ENCODE measurements around the gene MRPL34. TPM values are rescaled to one million over a fixed set of nuclear protein-coding genes. Genes with fewer than 3 reads are reported as not detected.

MRPL34 gene
- total RNA-seq, 1 donor from 2014 or later: 87.2 TPM

DNA sequence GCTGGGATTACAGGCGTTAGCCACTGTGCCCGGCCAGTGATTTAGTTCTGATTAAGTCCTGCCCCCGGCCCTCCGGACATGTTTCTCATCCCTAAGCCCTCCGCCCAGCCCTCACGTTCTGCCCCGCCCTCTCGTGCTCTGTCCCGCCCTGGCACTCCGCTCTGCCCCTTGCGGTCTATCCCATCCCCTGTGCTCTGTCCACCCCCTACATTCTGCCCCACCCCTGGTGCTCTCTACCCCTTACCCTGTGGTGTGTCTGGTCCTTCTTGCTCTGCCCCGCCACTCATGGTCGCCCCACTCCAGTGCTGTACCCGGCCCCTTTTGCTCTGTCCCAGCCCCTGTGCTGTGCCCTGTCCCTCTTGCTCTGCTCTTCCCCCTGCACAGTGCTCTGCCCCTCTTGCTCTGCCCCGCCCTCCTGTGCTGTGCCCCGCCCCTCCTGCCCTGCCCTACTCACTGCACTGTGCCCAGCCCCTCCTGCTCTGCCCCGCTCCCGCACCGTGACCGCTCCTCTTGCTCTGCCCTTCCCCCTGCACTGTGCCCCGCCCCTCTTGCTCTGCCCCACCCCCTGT is 34.7 kb downstream of the MRPL34 start:
- DNase-seq (ENCODE audit: low read depth): no peak

DNA sequence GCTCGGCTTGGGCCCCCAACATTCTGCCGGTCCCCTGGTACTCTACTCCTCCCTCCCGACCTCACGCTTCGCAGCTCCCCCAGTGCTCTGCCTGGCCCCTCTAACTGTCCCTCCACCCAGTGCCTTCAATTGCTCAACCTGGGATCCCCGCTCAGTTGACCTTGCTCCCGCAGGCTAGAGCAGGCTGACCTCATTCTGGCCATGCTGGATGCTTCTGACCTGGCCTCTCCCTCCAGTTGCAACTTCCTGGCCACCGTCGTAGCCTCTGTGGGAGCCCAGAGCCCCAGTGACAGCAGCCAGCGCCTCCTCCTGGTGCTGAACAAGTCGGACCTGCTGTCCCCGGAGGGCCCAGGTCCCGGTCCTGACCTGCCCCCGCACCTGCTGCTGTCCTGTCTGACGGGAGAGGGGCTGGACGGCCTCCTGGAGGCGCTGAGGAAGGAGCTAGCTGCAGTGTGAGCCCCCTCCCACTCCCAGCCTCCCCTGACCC is 35.2 kb downstream of the MRPL34 start:
- DNase-seq (ENCODE audit: low read depth): no peak

DNA sequence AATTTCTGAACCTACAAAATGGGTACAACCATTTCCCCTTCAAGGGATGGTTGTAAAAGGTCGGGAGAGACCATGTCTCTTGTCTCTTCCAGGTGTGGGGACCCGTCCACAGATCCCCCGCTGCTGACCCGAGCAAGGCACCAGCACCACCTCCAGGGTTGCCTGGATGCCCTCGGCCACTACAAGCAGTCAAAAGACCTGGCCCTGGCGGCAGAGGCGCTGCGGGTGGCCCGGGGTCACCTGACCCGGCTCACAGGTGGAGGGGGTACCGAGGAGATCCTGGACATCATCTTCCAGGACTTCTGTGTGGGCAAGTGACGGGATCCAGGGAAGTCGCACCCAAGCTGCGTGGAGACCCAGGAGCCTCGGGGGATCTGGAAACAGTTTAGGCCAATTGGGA is 35.7 kb downstream of the MRPL34 start:
- no peak for DNase-seq (ENCODE audit: low read depth)

DNA sequence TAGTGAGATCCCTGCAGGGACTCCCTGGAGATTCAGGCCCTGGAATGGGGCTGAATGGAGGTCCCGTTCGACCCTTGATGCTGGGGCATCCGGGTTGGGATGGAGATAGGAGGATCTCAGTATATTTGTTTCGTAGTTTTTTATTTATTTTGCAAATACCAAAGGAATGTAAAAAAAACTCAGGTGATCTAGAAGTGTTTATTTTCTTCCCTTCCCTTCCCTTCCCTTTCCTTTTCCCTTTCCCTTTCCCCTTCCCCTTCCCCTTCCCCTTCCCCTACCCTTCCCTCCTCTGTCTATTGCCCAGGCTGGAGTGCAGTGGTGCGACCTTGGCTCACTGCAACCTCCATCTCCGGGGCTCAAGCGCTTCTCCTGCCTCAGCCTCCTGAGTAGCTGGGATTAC is 36.2 kb downstream of the MRPL34 start:
- DNase-seq (ENCODE audit: low read depth): no peak

DNA sequence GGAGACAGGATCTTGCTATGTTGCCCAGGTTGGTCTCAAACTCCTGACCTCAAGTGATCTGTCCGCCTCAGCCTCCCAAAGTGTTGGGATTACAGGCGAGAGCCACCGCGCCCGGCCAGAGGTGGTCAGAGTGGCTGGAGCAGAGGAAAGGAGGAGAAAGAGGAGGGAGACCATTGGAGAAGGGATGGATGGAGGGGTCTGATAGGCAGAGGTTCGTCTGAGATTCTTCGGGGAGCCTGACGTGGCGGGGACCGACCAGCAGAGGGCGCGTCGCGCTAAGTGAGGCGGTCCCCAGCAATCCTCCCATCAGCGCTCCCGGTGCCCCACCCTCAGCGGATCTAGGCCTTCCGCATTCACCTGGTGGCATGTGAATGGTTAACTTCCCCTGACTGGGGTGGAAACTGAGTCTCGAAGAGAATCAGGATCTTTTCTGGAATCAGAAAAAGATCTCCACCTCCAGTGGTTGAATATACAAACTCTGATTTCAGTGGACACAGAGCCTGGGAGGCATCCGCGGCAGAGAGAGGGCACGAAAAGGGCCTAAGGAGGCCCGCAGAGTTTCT is 40.5 kb downstream of the MRPL34 start:
- peak; percentile 64 for DNase-seq (ENCODE audit: low read depth)

DNA sequence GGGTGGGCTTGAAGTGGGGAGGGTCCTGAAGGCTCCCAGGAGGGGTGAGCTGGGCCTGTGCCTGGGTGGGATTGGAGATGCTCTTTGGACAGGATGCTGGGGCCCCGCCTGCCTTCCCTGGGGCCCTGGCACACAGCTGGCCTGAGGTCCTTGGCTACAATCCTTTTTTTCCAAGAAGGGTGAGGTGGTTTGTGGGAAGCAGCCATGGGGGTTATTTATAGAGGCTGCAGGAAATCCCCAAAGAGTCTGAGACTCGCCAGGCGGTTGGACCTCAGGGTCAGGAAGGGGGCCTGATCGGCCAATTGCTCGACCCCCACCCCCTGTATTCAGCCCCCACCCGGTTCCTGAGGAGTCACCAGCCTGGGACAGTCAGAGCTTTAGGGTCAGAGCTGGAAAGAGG is 41.7 kb downstream of the MRPL34 start:
- DNase-seq (ENCODE audit: low read depth): peak; percentile 78

DNA sequence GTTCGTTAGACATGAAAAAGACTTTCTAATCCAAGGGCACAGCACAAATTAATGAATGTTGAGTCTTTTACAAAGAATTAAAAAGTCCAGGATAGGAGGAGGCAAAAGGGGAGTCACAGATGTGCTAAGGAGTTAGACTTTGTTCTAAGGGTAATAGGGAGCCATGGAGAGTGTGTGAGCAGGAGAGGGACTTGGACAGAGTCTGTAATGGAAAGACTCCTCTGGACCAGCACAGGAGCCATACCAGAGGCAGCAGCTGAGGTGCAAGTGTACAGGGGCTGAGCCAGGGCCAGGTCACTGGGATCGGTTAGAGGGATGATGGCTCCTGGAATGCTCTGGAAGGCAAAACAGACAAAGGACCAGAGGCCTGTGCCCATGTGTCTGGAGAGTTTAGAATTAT is 42.2 kb downstream of the MRPL34 start:
- DNase-seq (ENCODE audit: low read depth): no peak

DNA sequence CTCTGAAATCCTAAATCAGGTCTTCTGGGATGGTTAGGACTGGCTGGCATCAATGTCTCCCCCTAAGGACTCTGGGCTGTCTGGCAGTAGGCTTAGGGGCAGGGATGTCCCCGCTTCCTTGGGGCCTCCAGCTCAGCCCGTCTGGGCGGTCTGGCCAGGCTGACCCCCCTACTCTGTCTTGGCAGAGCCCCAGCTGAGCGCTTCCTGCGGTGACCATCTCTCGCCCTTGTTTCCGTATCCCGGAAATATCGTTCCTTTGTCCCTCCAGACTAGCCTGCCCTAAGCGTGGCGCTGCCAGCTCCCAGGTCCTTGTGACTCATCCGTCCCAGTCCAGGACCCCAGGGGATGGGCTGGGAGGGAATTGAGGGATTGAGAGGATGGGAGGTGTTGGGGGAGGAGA is 43.0 kb downstream of the MRPL34 start:
- peak; percentile 65 for DNase-seq (ENCODE audit: low read depth)

DNA sequence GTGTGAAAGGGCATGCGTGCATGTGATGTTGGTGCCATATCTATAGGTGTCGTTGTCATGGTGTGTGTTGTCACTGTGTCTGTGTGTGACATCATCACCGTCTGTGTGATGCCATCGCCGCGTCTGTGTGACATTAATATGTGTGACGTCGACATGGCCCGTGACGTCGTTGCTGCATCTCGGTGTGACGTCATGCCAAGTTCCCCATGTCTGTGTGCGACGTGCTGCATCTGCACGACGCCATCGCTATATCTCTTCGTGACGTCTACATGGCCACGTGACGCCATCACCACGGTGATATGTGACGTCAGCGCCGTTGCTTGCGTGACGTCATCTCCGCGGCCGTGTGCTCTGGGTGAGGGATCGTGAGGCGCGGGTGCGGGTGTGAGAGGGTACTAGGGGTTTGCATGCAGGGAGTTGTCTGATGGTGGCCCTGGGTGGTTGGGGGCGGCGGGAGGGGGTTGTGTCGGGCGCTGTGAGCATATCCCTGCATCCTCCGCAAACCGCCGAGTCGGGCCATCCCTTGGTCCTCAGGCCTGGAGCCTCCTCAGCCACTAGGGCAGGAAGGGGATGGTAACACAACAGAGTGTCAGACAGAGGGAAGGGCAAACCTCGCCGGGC is 46.3 kb downstream of the MRPL34 start:
- DNase-seq (ENCODE audit: low read depth): no peak

DNA sequence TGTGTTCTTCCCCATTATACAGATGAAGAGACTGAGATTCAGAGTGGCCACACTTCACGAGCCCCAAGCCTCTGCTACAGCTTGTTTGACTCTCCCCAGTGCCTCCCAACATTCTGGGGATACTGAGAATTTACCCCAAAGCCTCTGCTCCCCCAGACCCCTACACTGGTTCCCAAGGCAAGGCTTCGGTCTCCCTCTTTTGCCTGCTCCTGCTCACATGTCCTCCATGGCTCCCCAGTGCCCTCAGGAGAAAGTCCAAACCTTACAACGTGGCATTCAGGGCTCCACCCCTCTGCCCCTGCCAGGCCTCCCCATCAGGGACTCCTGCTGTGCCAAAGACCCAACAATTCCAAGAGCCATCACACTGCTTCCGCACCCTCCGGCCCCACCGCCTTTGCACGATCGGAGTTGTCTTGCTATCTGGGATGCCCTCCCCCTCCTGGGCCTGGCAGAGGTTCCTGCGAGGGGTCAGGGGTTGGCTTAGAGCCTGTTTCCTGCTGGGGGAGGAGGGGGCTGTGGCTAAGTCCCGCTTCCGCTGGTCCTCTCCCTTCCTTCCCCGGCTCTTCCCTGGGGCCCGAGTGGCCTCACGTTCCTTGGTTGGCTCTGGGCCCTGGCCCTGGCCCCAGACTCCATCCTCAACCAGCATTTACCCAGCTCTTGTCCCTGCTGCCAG is 47.1 kb downstream of the MRPL34 start:
- no peak for DNase-seq (ENCODE audit: low read depth)

DNA sequence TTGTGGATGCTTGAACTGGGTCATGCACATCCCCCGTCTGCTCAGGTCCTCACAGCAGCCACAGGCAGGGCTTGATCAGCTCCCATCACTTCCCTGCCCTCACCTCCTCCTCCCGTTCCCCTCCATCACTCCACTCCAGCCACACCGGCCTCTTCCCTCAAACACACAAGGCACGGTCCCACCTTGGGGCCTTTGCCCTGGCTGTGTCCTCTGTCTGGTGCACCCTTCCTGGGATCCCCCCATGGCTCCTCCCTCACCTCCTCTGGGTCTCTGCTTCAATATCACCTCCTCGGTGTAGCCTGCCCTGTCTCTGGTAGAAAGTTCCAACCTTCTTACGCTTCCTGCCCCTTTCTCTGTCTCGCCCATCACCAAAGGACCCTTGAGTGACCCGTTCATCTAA is 47.7 kb downstream of the MRPL34 start:
- no peak for DNase-seq (ENCODE audit: low read depth)

Other genes starting within 250 kb of the MRPL34 start
- 3.3 and 5.4 TPM in 2 replicates for gene HAUS8, start 230.4 kb upstream of the MRPL34 start, total RNA-seq
- 35.8 and 43.4 TPM in 2 replicates for gene MYO9B, start 230.1 kb upstream of the MRPL34 start, total RNA-seq
- gene USE1, start 90.5 kb upstream of the MRPL34 start, total RNA-seq: 23.1 and 23.5 TPM in 2 replicates
- 4.3 and 7.0 TPM in 2 replicates for gene OCEL1, start 79.6 kb upstream of the MRPL34 start, total RNA-seq
- 103 and 104 TPM in 2 replicates for gene NR2F6, start 60.0 kb upstream of the MRPL34 start, total RNA-seq
- gene USHBP1, start 41.1 kb upstream of the MRPL34 start, total RNA-seq: not detected in 2 replicates
- gene BABAM1, start 38.4 kb upstream of the MRPL34 start, total RNA-seq: 89.3 and 122 TPM in 2 replicates
- gene ANKLE1, start 24.0 kb upstream of the MRPL34 start, total RNA-seq: 0.27 and 0.36 TPM in 2 replicates
- gene ABHD8, start 2.4 kb upstream of the MRPL34 start, total RNA-seq: 24.0 and 24.8 TPM in 2 replicates
- 26.2 and 34.5 TPM in 2 replicates for gene DDA1, start 3.7 kb downstream of the MRPL34 start, total RNA-seq
- gene ANO8, start 29.0 kb downstream of the MRPL34 start, total RNA-seq: 8.3 and 8.7 TPM in 2 replicates
- 19.3 and 20.2 TPM in 2 replicates for gene GTPBP3, start 31.7 kb downstream of the MRPL34 start, total RNA-seq
- 0.43 TPM in 1 of 2 replicates, not detected in the other for gene PLVAP, start 71.5 kb downstream of the MRPL34 start, total RNA-seq
- not detected in 2 replicates for gene CCDC194, start 88.3 kb downstream of the MRPL34 start, total RNA-seq
- gene BST2, start 99.8 kb downstream of the MRPL34 start, total RNA-seq: 0.57 and 0.62 TPM in 2 replicates
- 53.3 and 71.6 TPM in 2 replicates for gene MVB12A, start 114.2 kb downstream of the MRPL34 start, total RNA-seq
- gene TMEM221, start 142.8 kb downstream of the MRPL34 start, total RNA-seq: 0.31 and 2.6 TPM in 2 replicates
- not detected in 2 replicates for gene NXNL1, start 155.1 kb downstream of the MRPL34 start, total RNA-seq
- gene SLC27A1, start 164.7 kb downstream of the MRPL34 start, total RNA-seq: 35.8 and 41.3 TPM in 2 replicates
- 60.5 and 75.0 TPM in 2 replicates for gene PGLS, start 205.8 kb downstream of the MRPL34 start, total RNA-seq
- gene COLGALT1, start 249.8 kb downstream of the MRPL34 start, total RNA-seq: 83.4 and 92.8 TPM in 2 replicates